OCI-LY3 (cell line): ENCODE results near the gene GOLGA6L10.
"Not testable (repeated sequence)": the region's sequence is repeated elsewhere in the genome, so short reads cannot be mapped to it uniquely, and the experiment has no call there.

Experiments
- EZH2phosphoT487 ChIP-seq: fragments of 200-600 bp; shearing (Covaris generic); IDR thresholded peaks from 2 replicates; pipeline ENCODE4 v1.6.1; 2018; ENCODE audit warnings: antibody characterized with exemption, mixed run types, low read depth
- TF ChIP-seq, protein P1 (sequence below): fragments of 200-600, 300-600 bp; sonication (generic); IDR thresholded peaks from 2 replicates; pipeline ENCODE4 v1.5.1; 2014; ENCODE audit warnings: antibody characterized with exemption, low read length, low read depth

DNA sequence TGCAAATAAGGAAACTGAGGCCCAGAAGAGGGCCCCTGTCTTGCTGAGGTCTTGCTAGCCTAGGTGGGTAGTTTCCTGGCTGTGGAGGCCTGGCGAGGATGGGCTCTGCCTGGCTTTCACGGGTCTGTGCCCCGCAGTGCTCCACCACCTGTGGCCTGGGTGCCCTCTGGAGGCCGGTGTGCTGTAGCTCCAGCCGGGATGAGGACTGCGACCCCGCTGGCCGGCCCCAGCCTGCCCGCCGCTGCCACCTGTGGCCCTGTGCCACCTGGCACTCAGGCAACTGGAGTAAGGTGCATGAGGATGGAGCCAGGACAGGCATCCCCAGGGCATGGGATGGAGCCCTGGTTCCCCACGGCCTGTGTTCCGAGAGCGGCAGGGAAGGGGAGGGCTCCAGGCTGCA, 20.2 kb downstream of the GOLGA6L10 start:
- TF ChIP-seq, protein P1, sequence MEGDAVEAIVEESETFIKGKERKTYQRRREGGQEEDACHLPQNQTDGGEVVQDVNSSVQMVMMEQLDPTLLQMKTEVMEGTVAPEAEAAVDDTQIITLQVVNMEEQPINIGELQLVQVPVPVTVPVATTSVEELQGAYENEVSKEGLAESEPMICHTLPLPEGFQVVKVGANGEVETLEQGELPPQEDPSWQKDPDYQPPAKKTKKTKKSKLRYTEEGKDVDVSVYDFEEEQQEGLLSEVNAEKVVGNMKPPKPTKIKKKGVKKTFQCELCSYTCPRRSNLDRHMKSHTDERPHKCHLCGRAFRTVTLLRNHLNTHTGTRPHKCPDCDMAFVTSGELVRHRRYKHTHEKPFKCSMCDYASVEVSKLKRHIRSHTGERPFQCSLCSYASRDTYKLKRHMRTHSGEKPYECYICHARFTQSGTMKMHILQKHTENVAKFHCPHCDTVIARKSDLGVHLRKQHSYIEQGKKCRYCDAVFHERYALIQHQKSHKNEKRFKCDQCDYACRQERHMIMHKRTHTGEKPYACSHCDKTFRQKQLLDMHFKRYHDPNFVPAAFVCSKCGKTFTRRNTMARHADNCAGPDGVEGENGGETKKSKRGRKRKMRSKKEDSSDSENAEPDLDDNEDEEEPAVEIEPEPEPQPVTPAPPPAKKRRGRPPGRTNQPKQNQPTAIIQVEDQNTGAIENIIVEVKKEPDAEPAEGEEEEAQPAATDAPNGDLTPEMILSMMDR = not testable (repeated sequence)
- not testable (repeated sequence) for TF ChIP-seq EZH2phosphoT487
